ENCODE results near the gene PTH2. TPM values are rescaled to one million over a fixed set of nuclear protein-coding genes. Genes with fewer than 3 reads are reported as not detected.

Gene PTH2
- polyA plus RNA-seq, 1 donor from 2014 or later: not detected

DNA sequence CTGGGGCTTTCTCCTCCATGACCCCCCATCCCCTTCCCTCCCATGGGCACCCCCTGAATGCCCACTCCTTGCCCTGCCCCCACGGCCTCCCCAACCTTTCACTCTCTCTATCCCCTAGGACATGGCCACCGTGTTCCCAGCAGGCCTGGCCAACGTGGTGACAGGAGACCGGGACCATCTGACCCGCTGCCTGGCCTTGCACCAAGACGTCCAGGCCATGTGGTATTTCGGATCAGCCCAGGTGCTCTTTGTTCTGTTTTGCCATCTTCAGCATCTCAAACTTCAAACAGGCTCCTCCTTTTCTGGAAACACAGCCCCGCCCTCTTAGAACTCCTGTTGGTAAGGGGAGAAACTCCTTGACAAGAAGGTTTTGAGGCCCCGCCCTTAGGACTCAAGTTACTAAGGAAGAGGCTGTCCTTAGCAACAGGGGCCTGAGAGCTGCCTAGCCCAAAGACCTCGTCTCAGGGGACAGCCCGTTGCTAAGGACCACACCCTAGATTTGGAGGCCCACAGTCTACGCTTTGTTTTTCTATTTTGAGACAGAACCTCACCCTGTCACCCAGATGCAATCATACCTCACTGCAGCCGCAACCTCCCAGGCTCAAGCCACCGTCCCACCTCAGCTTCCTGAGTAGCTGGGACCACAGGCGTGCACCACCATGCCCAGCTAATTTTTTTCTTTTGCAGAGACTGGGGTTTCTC lies 45.7 kb upstream of the PTH2 start:
- Histone ChIP-seq H3K36me3 (ENCODE audit: insufficient read depth, low read length) (no peaks in the 10 kb centered on the region), H3K9me2 (ENCODE audit: insufficient read depth, low read length) (no peaks in the 10 kb centered on the region), H3K9ac (ENCODE audit: low read length) (no peak overlapping the region), H3K27me3 (ENCODE audit: insufficient read depth, low read depth, low read length) (no peaks in the 10 kb centered on the region), H3K9me3 (ENCODE audit: low read length) (no peaks in the 10 kb centered on the region), H3K4me3 (ENCODE audit: low read length) (no peak overlapping the region), H3K79me2 (replicated peaks; ENCODE audit: insufficient read depth, low read length) (no peaks in the 10 kb centered on the region), H3K4me2 (ENCODE audit: low read length) (no peak overlapping the region), H3F3A (ENCODE audit: insufficient read depth, low read length, poor library complexity, severe bottlenecking) (no peaks in the 10 kb centered on the region), H4K20me1 (ENCODE audit: insufficient read depth) (no peaks in the 10 kb centered on the region), H2AFZ (ENCODE audit: low read depth, low read length) (no peak overlapping the region), H3K27ac (ENCODE audit: low read length) (no peak overlapping the region)
- TF ChIP-seq, protein P1, sequence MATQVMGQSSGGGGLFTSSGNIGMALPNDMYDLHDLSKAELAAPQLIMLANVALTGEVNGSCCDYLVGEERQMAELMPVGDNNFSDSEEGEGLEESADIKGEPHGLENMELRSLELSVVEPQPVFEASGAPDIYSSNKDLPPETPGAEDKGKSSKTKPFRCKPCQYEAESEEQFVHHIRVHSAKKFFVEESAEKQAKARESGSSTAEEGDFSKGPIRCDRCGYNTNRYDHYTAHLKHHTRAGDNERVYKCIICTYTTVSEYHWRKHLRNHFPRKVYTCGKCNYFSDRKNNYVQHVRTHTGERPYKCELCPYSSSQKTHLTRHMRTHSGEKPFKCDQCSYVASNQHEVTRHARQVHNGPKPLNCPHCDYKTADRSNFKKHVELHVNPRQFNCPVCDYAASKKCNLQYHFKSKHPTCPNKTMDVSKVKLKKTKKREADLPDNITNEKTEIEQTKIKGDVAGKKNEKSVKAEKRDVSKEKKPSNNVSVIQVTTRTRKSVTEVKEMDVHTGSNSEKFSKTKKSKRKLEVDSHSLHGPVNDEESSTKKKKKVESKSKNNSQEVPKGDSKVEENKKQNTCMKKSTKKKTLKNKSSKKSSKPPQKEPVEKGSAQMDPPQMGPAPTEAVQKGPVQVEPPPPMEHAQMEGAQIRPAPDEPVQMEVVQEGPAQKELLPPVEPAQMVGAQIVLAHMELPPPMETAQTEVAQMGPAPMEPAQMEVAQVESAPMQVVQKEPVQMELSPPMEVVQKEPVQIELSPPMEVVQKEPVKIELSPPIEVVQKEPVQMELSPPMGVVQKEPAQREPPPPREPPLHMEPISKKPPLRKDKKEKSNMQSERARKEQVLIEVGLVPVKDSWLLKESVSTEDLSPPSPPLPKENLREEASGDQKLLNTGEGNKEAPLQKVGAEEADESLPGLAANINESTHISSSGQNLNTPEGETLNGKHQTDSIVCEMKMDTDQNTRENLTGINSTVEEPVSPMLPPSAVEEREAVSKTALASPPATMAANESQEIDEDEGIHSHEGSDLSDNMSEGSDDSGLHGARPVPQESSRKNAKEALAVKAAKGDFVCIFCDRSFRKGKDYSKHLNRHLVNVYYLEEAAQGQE (IDR thresholded peaks at IDR 0.05; ENCODE audit: borderline replicate concordance): no peak
- no peak for TF ChIP-seq TAF1 (IDR thresholded peaks at IDR 0.05; ENCODE audit: low read depth)

DNA sequence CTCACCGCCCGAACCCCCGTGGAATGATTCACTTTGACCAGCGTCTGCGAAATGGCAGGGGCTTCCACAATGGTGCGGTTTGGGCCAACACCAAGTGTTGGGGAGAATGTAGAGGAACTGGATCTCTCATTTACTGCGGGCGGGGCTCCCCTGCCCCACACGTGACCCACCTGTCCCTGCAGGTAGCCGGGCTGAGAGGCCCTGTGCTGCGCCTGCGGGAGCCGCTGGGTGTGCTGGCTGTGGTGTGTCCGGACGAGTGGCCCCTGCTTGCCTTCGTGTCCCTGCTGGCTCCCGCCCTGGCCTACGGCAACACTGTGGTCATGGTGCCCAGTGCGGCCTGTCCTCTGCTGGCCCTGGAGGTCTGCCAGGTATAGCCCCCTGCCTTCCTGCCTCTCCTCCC lies 45.0 kb upstream of the PTH2 start:
- Histone ChIP-seq H3K4me2 (ENCODE audit: low read length) (no peak overlapping the region), H3K27ac (ENCODE audit: low read length) (no peak overlapping the region), H3K79me2 (replicated peaks; ENCODE audit: insufficient read depth, low read length) (no peaks in the 10 kb centered on the region), H3K9ac (ENCODE audit: low read length) (no peak overlapping the region), H3K9me2 (ENCODE audit: insufficient read depth, low read length) (no peaks in the 10 kb centered on the region), H2AFZ (ENCODE audit: low read depth, low read length) (no peak overlapping the region), H4K20me1 (ENCODE audit: insufficient read depth) (no peaks in the 10 kb centered on the region), H3F3A (ENCODE audit: insufficient read depth, low read length, poor library complexity, severe bottlenecking) (no peaks in the 10 kb centered on the region), H3K4me3 (ENCODE audit: low read length) (no peak overlapping the region), H3K36me3 (ENCODE audit: insufficient read depth, low read length) (no peaks in the 10 kb centered on the region), H3K9me3 (ENCODE audit: low read length) (no peaks in the 10 kb centered on the region), H3K27me3 (ENCODE audit: insufficient read depth, low read depth, low read length) (no peaks in the 10 kb centered on the region)
- TF ChIP-seq RAD21 (conservative IDR thresholded peaks at IDR 0.05) (no peak), MXI1 (conservative IDR thresholded peaks at IDR 0.05; ENCODE audit: poor library complexity, severe bottlenecking) (no peak), EP300 (conservative IDR thresholded peaks at IDR 0.05; ENCODE audit: poor library complexity, severe bottlenecking) (no peak), SMC3 (conservative IDR thresholded peaks at IDR 0.05; ENCODE audit: poor library complexity) (no peak), TAF1 (IDR thresholded peaks at IDR 0.05; ENCODE audit: low read depth) (no peak)
- TF ChIP-seq, protein P2, sequence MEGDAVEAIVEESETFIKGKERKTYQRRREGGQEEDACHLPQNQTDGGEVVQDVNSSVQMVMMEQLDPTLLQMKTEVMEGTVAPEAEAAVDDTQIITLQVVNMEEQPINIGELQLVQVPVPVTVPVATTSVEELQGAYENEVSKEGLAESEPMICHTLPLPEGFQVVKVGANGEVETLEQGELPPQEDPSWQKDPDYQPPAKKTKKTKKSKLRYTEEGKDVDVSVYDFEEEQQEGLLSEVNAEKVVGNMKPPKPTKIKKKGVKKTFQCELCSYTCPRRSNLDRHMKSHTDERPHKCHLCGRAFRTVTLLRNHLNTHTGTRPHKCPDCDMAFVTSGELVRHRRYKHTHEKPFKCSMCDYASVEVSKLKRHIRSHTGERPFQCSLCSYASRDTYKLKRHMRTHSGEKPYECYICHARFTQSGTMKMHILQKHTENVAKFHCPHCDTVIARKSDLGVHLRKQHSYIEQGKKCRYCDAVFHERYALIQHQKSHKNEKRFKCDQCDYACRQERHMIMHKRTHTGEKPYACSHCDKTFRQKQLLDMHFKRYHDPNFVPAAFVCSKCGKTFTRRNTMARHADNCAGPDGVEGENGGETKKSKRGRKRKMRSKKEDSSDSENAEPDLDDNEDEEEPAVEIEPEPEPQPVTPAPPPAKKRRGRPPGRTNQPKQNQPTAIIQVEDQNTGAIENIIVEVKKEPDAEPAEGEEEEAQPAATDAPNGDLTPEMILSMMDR (IDR thresholded peaks at IDR 0.05; ENCODE audit: poor library complexity, severe bottlenecking): no peak
- TF ChIP-seq, protein P1 (IDR thresholded peaks at IDR 0.05; ENCODE audit: borderline replicate concordance): no peak

All from neural cell (in vitro differentiated cells).